Gastrocnemius medialis (tissue), 4 donors: Measurements from ENCODE around the gene ADARB2.

Experiments
- CTCF ChIP-seq, 5 experiments: fragments of 450-650 bp in 3 of 5; fragments of 200-600 bp in 2 of 5; sonication (generic) in 2 of 5; IDR thresholded peaks in 4 of 5; conservative IDR thresholded peaks in 1 of 5; 1 replicate in 4 of 5; 2 replicates in 1 of 5; pipeline ENCODE4 v1.5.1; 2016 to 2019; ENCODE audit warnings: antibody characterized with exemption in 5 of 5, mild to moderate bottlenecking in 3 of 5, moderate library complexity in 3 of 5
- POLR2A ChIP-seq, 2 donors: fragments of 450-650 bp; IDR thresholded peaks; one replicate each; pipeline ENCODE4 v1.6.1; 2017; ENCODE audit warnings: antibody characterized with exemption in 2 of 2, mild to moderate bottlenecking in 2 of 2, moderate library complexity in 2 of 2

- TF ChIP-seq CTCF (IDR thresholded peaks at IDR 0.05 in 4 of 5, conservative IDR thresholded peaks at IDR 0.05 in 1 of 5): no peak
- no peak for TF ChIP-seq POLR2A (IDR thresholded peaks at IDR 0.05)
Observed at GRCh38 chr10:1644191-1644711, 93.1 kb downstream of the ADARB2 start.
